Measurements from ENCODE around the gene SLAIN1. TPM values are rescaled to one million over a fixed set of nuclear protein-coding genes. Genes with fewer than 3 reads are reported as not detected.
"Not testable (repeated sequence)": the region's sequence is repeated elsewhere in the genome, so short reads cannot be mapped to it uniquely, and the experiment has no call there.

SLAIN1 gene
- total RNA-seq: 1 to 10 TPM; 1.1 to 3.8 (median 1.7) TPM

DNA sequence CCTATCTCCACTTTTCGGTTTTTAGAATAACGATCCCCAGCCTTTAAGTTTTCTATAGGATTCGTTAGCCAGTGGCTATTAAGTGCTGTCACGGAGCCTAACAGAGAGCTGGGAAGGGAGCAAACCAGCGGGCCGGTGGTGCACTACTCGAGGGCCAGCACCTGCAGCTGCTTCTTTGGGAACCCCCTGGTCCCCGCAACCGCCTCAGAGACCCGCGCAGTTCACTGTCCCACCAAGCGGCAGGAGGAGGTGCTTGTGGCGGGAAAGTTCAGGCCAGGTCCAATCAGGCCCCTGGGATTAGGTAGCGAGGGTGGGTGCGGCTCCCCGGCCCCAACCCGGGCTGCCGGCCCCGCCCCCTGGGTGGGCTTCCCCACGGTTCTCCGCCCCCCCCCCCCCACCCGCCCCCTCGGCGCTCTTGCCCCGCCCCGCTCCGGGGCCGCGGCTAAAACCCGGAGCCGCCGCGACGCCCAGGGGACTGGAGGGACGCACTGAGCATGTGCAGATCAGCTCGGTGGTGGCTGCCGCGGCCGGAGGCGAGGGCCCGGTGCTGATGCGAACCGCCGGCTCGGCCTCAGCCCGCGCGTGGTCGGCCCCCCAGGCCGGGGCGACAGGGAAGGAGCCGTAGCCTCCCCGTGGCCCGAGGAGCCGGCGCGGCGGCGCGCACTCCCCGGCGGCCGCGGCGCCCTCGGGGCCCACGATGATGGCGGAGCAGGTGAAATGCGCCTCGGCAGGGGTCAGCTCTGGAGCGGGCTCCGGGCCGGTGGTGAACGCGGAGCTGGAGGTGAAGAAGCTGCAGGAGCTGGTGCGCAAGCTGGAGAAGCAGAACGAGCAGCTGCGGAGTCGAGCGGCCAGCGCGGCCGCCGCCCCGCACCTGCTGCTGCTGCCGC lies at the start of gene SLAIN1:
Gene SLAIN1 (plus strand): TSS at position 471 of the 887 bp plus-strand sequence. CDS start 227 bp downstream, at position 698.
- H3K27ac ChIP-seq: peak within 1 kb of the TSS; percentile 47 to 75 (median 65)
- TF ChIP-seq, protein P1, sequence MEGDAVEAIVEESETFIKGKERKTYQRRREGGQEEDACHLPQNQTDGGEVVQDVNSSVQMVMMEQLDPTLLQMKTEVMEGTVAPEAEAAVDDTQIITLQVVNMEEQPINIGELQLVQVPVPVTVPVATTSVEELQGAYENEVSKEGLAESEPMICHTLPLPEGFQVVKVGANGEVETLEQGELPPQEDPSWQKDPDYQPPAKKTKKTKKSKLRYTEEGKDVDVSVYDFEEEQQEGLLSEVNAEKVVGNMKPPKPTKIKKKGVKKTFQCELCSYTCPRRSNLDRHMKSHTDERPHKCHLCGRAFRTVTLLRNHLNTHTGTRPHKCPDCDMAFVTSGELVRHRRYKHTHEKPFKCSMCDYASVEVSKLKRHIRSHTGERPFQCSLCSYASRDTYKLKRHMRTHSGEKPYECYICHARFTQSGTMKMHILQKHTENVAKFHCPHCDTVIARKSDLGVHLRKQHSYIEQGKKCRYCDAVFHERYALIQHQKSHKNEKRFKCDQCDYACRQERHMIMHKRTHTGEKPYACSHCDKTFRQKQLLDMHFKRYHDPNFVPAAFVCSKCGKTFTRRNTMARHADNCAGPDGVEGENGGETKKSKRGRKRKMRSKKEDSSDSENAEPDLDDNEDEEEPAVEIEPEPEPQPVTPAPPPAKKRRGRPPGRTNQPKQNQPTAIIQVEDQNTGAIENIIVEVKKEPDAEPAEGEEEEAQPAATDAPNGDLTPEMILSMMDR (IDR thresholded peaks at IDR 0.05): no peak
- TF ChIP-seq POLR2AphosphoS5 (IDR thresholded peaks at IDR 0.05): peak in 1 of 3 donors; percentile 11
- TF ChIP-seq EP300 (IDR thresholded peaks at IDR 0.05; ENCODE audit: low read depth): no peak
- intact Hi-C loops (cut with DNase I; ENCODE audit: low total_unique reads) (no loop called here), in situ Hi-C loops (cut with MboI; ENCODE audit: low pct_ligation_motif_present in 1 of 4, low pct_unique_long_range_greater_than_20kb in 1 of 4, low sequenced_read_pairs in 3 of 4) (no loop called here)
- H3K4me1 ChIP-seq: peaks cover 0 to 33% (median 10%) of the 10 kb centered on the region in 4 donors
- H3K4me3 ChIP-seq: peak within 1 kb of the TSS; percentile 38 to 93 (median 74)
- peak; percentile 80 for DNase-seq
- H3K9me3 ChIP-seq: no peaks in the 10 kb centered on the region
- peaks cover 67% of the 10 kb centered on the region for H3K27me3 ChIP-seq
- H3K36me3 ChIP-seq: no peaks in the 10 kb centered on the region
- WGBS, 2 donors (ENCODE audit: low coverage in 1 of 2): 0 to 1% methylated on average over 4 to 21 of the region's 86 CpGs

DNA sequence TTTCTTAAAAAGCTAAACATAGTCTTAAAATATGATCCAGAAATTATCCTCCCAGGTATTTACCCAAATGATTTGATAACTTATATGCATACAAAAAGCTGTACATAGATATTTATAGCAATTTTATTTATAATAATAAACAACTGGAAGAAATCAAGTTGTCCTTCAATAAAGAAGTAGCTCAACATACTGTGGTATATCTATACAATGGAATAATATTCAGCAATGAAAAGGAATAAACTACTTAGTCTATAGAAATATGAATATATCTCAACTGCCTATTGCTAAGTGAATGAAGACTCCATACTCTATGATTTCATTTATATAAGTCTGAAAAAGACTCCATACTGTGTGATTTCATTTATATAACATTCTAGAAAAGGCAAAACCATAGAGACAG lies 47.1 kb upstream of the SLAIN1 start:
- Histone ChIP-seq H3K27ac (no peak overlapping the region), H3K9me3 (peaks cover 0 to 6% of the 10 kb centered on the region in 2 donors), H3K4me1 (no peaks in the 10 kb centered on the region), H3K27me3 (no peaks in the 10 kb centered on the region), H3K4me3 (no peak overlapping the region), H3K36me3 (no peaks in the 10 kb centered on the region)
- intact Hi-C loops (cut with DNase I; ENCODE audit: low total_unique reads): no loop called here
- DNase-seq: no peak
- in situ Hi-C loops (cut with MboI; ENCODE audit: low pct_ligation_motif_present in 1 of 4, low pct_unique_long_range_greater_than_20kb in 1 of 4, low sequenced_read_pairs in 3 of 4): no loop called here
- TF ChIP-seq, protein P1 (IDR thresholded peaks at IDR 0.05): no peak
- TF ChIP-seq POLR2A (IDR thresholded peaks at IDR 0.05) (no peak), EP300 (IDR thresholded peaks at IDR 0.05; ENCODE audit: low read depth) (no peak), POLR2AphosphoS5 (IDR thresholded peaks at IDR 0.05) (no peak)

DNA sequence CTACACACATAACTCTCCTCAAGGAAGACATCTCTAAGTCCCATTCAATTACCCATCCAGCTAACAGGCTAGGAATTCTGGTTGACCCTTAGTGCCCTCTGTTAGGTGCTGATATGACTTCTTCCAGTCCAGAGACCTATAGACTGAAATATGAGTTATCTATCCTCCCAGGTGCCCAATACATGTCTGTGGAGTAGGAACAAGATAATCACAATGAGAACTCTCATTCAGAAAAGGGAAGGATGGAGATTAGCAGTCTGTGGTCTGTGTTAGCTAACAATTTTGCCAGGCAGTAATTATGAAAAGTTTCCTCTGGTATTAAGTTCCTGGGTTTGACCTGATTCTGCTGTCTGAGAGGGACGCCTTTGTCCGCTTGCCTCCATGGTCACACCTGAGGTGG lies 44.2 kb upstream of the SLAIN1 start:
- in situ Hi-C loops (cut with MboI; ENCODE audit: low pct_ligation_motif_present in 1 of 4, low pct_unique_long_range_greater_than_20kb in 1 of 4, low sequenced_read_pairs in 3 of 4) (no loop called here), intact Hi-C loops (cut with DNase I; ENCODE audit: low total_unique reads) (no loop called here)
- no peak overlapping the region for H3K27ac ChIP-seq
- WGBS, 2 donors (ENCODE audit: low coverage in 1 of 2): 88 to 100% methylated on average over 1 to 2 of the region's 2 CpGs
- DNase-seq: no peak
- no peaks in the 10 kb centered on the region for H3K4me1 ChIP-seq
- TF ChIP-seq EP300 (IDR thresholded peaks at IDR 0.05; ENCODE audit: low read depth): no peak
- no peak for TF ChIP-seq POLR2A (IDR thresholded peaks at IDR 0.05)
- no peak for TF ChIP-seq POLR2AphosphoS5 (IDR thresholded peaks at IDR 0.05)
- TF ChIP-seq, protein P1 (IDR thresholded peaks at IDR 0.05): no peak
- no peak overlapping the region for H3K4me3 ChIP-seq
- H3K9me3 ChIP-seq: peaks cover 0 to 6% of the 10 kb centered on the region in 2 donors
- no peaks in the 10 kb centered on the region for H3K27me3 ChIP-seq
- H3K36me3 ChIP-seq: no peaks in the 10 kb centered on the region

DNA sequence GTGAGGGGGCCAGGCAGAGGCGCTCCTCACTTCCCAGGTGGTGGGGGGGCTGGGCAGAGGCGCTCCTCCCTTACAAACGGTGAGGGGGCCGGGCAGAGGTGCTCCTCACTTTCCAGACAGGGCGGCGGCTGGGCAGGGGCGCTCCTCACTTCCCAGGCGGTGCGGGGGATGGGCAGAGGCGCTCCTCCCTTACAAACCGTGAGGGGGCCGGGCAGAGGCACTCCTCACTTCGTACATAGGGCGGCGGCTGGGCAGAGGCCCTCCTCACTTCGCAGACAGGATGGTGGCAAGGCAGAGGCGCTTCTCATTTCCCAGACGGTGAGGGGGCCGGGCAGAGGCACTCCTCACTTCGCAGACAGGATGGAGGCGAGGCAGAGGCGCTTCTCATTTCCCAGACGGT lies 37.5 kb upstream of the SLAIN1 start:
- DNase-seq; H3K9me3 ChIP-seq; H3K27me3 ChIP-seq; H3K27ac ChIP-seq; intact Hi-C loops (cut with DNase I; ENCODE audit: low total_unique reads); H3K36me3 ChIP-seq; H3K4me1 ChIP-seq; H3K4me3 ChIP-seq; in situ Hi-C loops (cut with MboI; ENCODE audit: low pct_ligation_motif_present in 1 of 4, low pct_unique_long_range_greater_than_20kb in 1 of 4, low sequenced_read_pairs in 3 of 4): not testable (repeated sequence)
- WGBS, 2 donors (ENCODE audit: low coverage in 1 of 2): 89 to 90% methylated on average over 2 to 23 of the region's 23 CpGs

All from transverse colon (tissue), 4 donors.